Measurements from ENCODE around the gene SCML1. TPM values are rescaled to one million over a fixed set of nuclear protein-coding genes. Genes with fewer than 3 reads are reported as not detected.

The SCML1 gene
- total and polyA plus RNA-seq, 2 donors (not counting 3 experiments of a cell fraction or from before 2014, with no cell fraction given): 8.8 to 12.4 TPM

DNA sequence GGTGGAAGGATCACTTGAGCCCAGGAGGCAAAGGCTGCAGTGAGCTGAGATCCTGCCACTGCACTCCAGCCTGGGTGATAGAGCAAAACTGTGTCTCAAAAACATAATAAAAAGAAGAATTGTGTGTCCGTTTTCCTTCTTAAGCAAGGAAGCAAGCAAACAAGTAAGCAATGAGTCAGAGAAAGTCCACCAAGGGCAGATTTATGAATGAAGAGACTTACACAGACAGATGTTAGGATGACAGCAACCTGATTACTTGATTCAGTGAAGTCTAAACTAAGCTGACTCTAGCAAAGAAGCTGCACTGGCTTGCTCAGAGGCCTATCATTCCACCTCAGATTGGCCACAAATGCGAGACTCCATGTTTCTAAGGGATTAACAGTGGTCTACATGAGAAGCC, 34.1 kb upstream of the SCML1 start:
- Histone ChIP-seq H3K9ac (replicated peaks; ENCODE audit: extremely low read depth, insufficient read depth, low read length) (no peak overlapping the region), H3K9me1 (replicated peaks; ENCODE audit: control insufficient read depth, extremely low read depth, insufficient read depth, low read length) (no peaks in the 10 kb centered on the region), H3K27me3 (ENCODE audit: control insufficient read depth in 2 of 2, insufficient read depth in 2 of 2, low read length in 2 of 2) (no peaks in the 10 kb centered on the region), H3K4me3 (replicated peaks in 1 of 3; ENCODE audit: insufficient read depth in 1 of 3, low read depth in 1 of 3, low read length in 3 of 3) (no peak overlapping the region), H4K20me1 (replicated peaks; ENCODE audit: control insufficient read depth, extremely low read depth, insufficient read depth, low read length) (no peaks in the 10 kb centered on the region), H2AFZ (ENCODE audit: low read depth, low read length) (no peak overlapping the region), H3K27ac (ENCODE audit: insufficient read depth, low read depth, low read length) (no peak overlapping the region), H3K4me1 (ENCODE audit: control insufficient read depth, extremely low read depth, insufficient read depth, low read length) (no peaks in the 10 kb centered on the region), H3K9me3 (replicated peaks; ENCODE audit: control insufficient read depth, insufficient read depth, low read length) (no peaks in the 10 kb centered on the region), H3K36me3 (ENCODE audit: control insufficient read depth in 2 of 2, extremely low read depth in 1 of 2, insufficient read depth in 2 of 2, low read length in 2 of 2) (no peaks in the 10 kb centered on the region), H3K4me2 (ENCODE audit: insufficient read depth, low read length) (no peak overlapping the region), H3K79me2 (ENCODE audit: control insufficient read depth, insufficient read depth, low read length) (no peaks in the 10 kb centered on the region)
- intact Hi-C loops (cut with micrococcal nuclease) (no loop called here), dilution Hi-C loops (cut with MboI; ENCODE audit: extremely low pct_ligation_motif_present, low sequenced_read_pairs) (no loop called here)
- FAIRE-seq (no peak), DNase-seq (ENCODE audit: low read depth, low spot score) (no peak)
- ChIA-PET POLR2A (no interaction called here), CTCF (no interaction called here)
- TF ChIP-seq POLR2AphosphoS5 (IDR thresholded peaks at IDR 0.05; ENCODE audit: insufficient read depth, low read depth, low read length) (no peak), POLR2A (IDR thresholded peaks at IDR 0.05; ENCODE audit: low read depth, low read length) (no peak), MYC (IDR thresholded peaks at IDR 0.05; ENCODE audit: low read depth, low read length) (no peak), EZH2 (IDR thresholded peaks at IDR 0.05; ENCODE audit: borderline replicate concordance, low read depth, low read length, severe bottlenecking) (no peak), JUN (IDR thresholded peaks at IDR 0.05; ENCODE audit: borderline replicate concordance, insufficient read depth, insufficient read length, low read depth) (no peak), GATA2 (IDR thresholded peaks at IDR 0.05; ENCODE audit: insufficient read depth, insufficient read length, low read depth, low read length) (no peak), FOS (IDR thresholded peaks at IDR 0.05; ENCODE audit: borderline replicate concordance, insufficient read depth, low read length) (no peak)
- TF ChIP-seq, protein P1, sequence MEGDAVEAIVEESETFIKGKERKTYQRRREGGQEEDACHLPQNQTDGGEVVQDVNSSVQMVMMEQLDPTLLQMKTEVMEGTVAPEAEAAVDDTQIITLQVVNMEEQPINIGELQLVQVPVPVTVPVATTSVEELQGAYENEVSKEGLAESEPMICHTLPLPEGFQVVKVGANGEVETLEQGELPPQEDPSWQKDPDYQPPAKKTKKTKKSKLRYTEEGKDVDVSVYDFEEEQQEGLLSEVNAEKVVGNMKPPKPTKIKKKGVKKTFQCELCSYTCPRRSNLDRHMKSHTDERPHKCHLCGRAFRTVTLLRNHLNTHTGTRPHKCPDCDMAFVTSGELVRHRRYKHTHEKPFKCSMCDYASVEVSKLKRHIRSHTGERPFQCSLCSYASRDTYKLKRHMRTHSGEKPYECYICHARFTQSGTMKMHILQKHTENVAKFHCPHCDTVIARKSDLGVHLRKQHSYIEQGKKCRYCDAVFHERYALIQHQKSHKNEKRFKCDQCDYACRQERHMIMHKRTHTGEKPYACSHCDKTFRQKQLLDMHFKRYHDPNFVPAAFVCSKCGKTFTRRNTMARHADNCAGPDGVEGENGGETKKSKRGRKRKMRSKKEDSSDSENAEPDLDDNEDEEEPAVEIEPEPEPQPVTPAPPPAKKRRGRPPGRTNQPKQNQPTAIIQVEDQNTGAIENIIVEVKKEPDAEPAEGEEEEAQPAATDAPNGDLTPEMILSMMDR (IDR thresholded peaks at IDR 0.05; ENCODE audit: extremely low read depth in 1 of 2, insufficient read depth in 1 of 2, low read depth in 1 of 2, low read length in 2 of 2): no peak
- TF ChIP-seq, protein P2, sequence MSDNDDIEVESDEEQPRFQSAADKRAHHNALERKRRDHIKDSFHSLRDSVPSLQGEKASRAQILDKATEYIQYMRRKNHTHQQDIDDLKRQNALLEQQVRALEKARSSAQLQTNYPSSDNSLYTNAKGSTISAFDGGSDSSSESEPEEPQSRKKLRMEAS (IDR thresholded peaks at IDR 0.05; ENCODE audit: insufficient read depth, insufficient read length): no peak
- no TSS peak for BruUV-seq (replicated peaks)

Data from endothelial cell of umbilical vein (primary cell).